Pancreas (tissue), 10 donors: ENCODE results near the gene CLCN1. TPM values are rescaled to one million over a fixed set of nuclear protein-coding genes. Genes with fewer than 3 reads are reported as not detected.

Source experiments
- ATAC-seq, 4 donors: fragments of 200-7000 bp; cut with Tn5 transposase; one replicate each; pipeline versions ENCODE4 v1.8.0 to v1.9.1; 2020; ENCODE audit warnings: mild to moderate bottlenecking in 4 of 4, moderate library complexity in 4 of 4
- DNase-seq, 6 donors: peaks; one replicate each; pipeline ENCODE4 v3.0.0-alpha.2; 2020
- FAIRE-seq: peaks from 2 replicates; lab custom pipeline; 2012; peaks lifted over from hg19 to GRCh38; lab: Jason Lieb, UNC
- H3K27ac ChIP-seq, 4 donors: fragments of 200-600 bp; sonication (generic); 1 replicate in 3 of 4; 2 replicates in 1 of 4; pipeline versions ENCODE4 v1.5.0 to v1.8.0; 2020
- H3K27me3 ChIP-seq, 4 donors: fragments of 200-600 bp; one replicate each; pipeline ENCODE4 v1.8.0; 2021
- H3K36me3 ChIP-seq, 3 donors: fragments of 200-600 bp; sonication (generic) in 1 of 3; one replicate each; pipeline versions ENCODE4 v1.5.0 to v1.8.0; 2020 to 2021
- H3K4me1 ChIP-seq, 3 donors: fragments of 200-600 bp; one replicate each; pipeline ENCODE4 v1.8.0; 2021
- H3K4me3 ChIP-seq, 4 donors: fragments of 200-600 bp; sonication (generic) in 2 of 4; one replicate each; pipeline versions ENCODE4 v1.5.0 to v1.8.0; 2020 to 2021
- H3K9me3 ChIP-seq, 4 donors: fragments of 200-600 bp; one replicate each; pipeline ENCODE4 v1.8.0; 2021
- WGBS, 2 donors: extraction: QIAGEN DNeasy Blood & Tissue Kit; methylation state at CpG; one replicate each; pipeline ENCODE4 v1.1.7; 2013; 5-methylcytosine and 5-hydroxymethylcytosine counted together
- intact Hi-C, 3 donors: fragments of 100-400 bp; cut with DNase I; formaldehyde crosslinking; loops; one replicate each; pipeline versions ENCODE4 v1.11.1 to v1.14.2; 2022
- polyA plus RNA-seq, 2 donors: library from polyadenylated mRNA; stranded (reverse); fragments of 200-250 nt; gene quantifications; one replicate each; pipeline ENCODE4 v1.2.3, GENCODE V29; 2013
- total RNA-seq, 6 donors: library from RNA; stranded (reverse); fragmentation: NEBNext Ultra II Directional in 4 of 6; extraction: Animal tissue kit (Norgen Biotek cat#: 25700) in 4 of 6; gene quantifications; one replicate each; pipeline versions ENCODE4 v1.2.1 to v1.2.4, GENCODE V29; 2021 to 2023
- TF ChIP-seq, protein P1 (sequence below), 4 donors: fragments of 200-600 bp; sonication (generic) in 3 of 4; IDR thresholded peaks; one replicate each; pipeline versions ENCODE4 v1.5.0 to v1.8.0; 2021; ENCODE audit warnings: antibody characterized with exemption in 4 of 4
- donor health status: healthy with polysubstance abuse.
- donor health status: DM: no; HTN: no; CAD: no; lungs with moderate emphysema.
- donor health status: DM: no; HTN: no; CAD: no.
- donor health status: control.
- donor health status: control.
- donor health status: Bipolar disorder and iron deficiency.
- donor health status: DM: yes; HTN: yes; CAD: no.
- donor health status: DM: no; HTN: no; CAD: no.
- donor health status: DM: no; HTN: no; CAD: no.
- donor health status: DM: yes; HTN: yes; CAD: no.

CLCN1 gene
- total and polyA plus RNA-seq, 8 donors = 0.05 to 0.06 TPM; not detected in 6

DNA sequence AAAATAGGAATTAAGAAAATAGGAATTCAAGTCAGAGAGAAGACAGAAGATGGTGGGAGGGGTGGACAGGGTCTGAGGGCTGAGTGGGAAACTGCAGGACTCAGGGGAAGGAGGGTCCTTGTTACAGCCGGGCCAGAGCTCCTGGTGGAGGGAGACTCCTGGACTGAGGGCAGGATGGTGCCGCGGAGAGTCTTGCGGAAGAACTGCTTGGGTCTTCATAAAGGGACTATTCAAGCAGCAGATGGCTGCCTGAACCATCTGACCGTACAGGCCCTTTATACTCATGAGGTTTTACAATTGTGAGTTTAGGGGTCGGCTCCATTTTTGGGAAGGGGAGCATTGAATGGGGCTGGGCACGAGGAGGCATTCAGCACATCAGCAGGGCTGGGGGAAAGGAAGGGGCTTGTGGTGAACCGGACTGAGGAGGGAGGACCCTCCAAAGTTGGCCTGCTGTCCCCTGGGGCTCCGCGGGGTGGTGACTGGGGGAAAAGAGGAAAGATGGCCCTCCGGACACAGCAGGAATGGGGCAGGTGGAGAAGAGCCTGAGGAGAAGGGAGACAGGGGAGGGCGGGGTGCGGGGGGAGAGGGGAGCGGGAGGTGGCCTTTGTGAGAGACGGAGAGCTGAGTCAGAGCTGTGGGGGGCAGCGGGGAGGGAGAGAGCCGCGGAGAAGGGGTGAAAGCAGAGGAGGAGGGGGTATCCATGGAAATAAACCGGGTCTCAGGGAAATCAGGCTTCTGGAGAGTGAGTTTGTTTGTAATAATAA lies 45.1 kb downstream of the CLCN1 start:
- TF ChIP-seq, protein P1, sequence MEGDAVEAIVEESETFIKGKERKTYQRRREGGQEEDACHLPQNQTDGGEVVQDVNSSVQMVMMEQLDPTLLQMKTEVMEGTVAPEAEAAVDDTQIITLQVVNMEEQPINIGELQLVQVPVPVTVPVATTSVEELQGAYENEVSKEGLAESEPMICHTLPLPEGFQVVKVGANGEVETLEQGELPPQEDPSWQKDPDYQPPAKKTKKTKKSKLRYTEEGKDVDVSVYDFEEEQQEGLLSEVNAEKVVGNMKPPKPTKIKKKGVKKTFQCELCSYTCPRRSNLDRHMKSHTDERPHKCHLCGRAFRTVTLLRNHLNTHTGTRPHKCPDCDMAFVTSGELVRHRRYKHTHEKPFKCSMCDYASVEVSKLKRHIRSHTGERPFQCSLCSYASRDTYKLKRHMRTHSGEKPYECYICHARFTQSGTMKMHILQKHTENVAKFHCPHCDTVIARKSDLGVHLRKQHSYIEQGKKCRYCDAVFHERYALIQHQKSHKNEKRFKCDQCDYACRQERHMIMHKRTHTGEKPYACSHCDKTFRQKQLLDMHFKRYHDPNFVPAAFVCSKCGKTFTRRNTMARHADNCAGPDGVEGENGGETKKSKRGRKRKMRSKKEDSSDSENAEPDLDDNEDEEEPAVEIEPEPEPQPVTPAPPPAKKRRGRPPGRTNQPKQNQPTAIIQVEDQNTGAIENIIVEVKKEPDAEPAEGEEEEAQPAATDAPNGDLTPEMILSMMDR (IDR thresholded peaks at IDR 0.05) = no peak
- no peak for ATAC-seq
- H3K27me3 ChIP-seq = peaks cover 0 to 11% (median 3%) of the 10 kb centered on the region in 4 donors

DNA sequence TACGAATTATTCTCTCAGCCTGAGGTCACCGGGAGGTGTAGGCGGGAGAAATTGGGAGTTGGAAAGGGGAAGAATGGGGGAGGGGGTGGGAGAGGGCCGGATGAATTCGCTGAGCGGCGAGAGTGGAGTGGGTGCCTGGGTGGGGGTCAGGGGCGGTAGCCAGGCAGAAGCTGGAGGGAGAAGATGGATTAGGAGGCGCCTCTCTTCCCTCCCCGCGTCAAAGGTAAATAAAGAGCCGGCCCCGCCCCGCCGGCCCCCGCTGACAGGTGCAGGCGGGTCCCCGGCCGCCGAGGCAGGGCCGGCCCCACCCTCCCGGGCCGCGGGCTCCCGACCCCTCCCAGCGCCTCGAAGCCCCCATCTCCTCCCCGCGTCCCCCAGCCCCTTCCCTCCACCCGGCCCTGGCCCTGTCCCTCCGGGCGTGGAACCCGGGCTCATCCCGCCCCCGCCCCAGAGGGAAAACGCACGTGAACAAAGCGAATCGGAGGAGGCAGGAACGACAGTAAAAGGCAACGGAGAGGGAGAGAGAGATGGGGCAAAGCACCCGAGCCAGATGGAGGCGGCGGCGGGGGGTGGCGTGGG lies 45.7 kb downstream of the CLCN1 start:
- H3K4me3 ChIP-seq = peak overlapping the region; percentile 26 to 59 (median 38)
- H3K9me3 ChIP-seq = no peaks in the 10 kb centered on the region
- WGBS, 2 donors = 2 to 6% methylated on average over 32 to 46 of the region's 46 CpGs
- intact Hi-C loops = no loop called here
- DNase-seq (no peak), ATAC-seq (peak in 2 of 4 donors; percentile 11 to 23), FAIRE-seq (no peak)
- TF ChIP-seq, protein P1 (IDR thresholded peaks at IDR 0.05) = no peak
- H3K4me1 ChIP-seq = no peaks in the 10 kb centered on the region
- no peaks in the 10 kb centered on the region for H3K36me3 ChIP-seq
- no peak overlapping the region for H3K27ac ChIP-seq
- H3K27me3 ChIP-seq = peaks cover 0 to 11% (median 3%) of the 10 kb centered on the region in 4 donors

More for the DNA sequence above, 45.1 kb downstream of the CLCN1 start:
- Histone ChIP-seq H3K4me1 (no peaks in the 10 kb centered on the region), H3K9me3 (no peaks in the 10 kb centered on the region), H3K36me3 (no peaks in the 10 kb centered on the region), H3K27ac (no peak overlapping the region), H3K4me3 (no peak overlapping the region)
- WGBS, 2 donors = 40% methylated on average over 16 to 19 of the region's 19 CpGs
- intact Hi-C loops = no loop called here
- DNase-seq (no peak), FAIRE-seq (no peak)

DNA sequence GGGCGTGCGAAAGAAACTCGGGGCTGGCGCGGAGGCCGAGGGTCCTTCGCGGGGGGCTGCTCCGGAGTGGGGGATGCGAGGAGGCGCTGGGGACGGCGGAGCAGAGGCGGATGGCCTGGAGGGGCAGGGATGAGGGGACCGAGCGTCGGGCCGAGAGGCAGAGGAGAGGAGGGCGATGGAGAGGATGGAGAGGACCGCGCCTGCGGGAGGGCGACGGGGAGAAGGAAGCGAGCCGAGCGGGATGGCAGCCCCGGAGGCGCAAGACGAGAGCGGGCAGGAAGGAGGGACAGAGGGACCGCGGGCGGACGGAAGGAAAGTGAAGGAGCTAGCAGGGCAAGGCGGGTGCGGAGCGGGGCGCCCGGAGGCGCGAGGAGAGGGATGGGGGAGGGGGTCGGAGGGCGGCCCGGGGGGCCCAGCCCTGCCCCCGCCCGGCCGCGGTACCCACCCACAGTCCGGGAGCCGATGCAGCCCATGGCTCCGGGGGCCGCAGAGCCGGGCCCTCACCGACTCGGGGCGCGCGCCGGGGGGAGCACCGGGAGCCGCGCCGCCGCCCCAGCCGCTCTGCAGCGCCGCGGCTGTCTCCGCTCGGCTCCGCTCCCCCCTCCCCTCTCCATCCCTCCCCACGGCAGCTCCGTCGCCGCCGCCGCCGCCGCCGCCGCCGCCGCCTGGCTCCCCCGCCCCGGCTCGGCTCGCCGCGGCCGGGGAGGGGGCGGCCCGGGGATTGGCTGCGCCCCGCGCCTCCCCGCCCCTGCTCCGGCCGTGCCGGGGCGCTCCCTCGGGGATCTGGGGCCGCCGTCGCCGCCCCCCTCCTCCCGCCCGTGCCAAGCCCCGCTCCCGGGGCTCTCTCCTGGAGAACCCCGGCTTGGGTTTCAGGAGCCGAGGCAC lies 46.5 kb downstream of the CLCN1 start, which contains the start of gene FAM131B:
FAM131B (minus strand) TSS at position 583 of the 885 bp plus-strand sequence; CDS start at position 473, 110 bp downstream.
- Histone ChIP-seq H3K27me3 (peaks cover 0 to 11% (median 3%) of the 10 kb centered on the region in 4 donors), H3K4me3 (peak within 1 kb of the TSS; percentile 26 to 59 (median 38)), H3K9me3 (no peaks in the 10 kb centered on the region), H3K27ac (no peak within 1 kb of the TSS), H3K36me3 (no peaks in the 10 kb centered on the region), H3K4me1 (no peaks in the 10 kb centered on the region)
- TF ChIP-seq, protein P1 (IDR thresholded peaks at IDR 0.05) = no peak
- peak in 1 of 6 donors; percentile 66 for DNase-seq
- intact Hi-C loops = no loop called here
- FAIRE-seq = no peak
- ATAC-seq = peak; percentile 31 to 62 (median 46)
- 1 to 2% methylated on average over 42 to 112 of the region's 112 CpGs for WGBS, 2 donors

DNA sequence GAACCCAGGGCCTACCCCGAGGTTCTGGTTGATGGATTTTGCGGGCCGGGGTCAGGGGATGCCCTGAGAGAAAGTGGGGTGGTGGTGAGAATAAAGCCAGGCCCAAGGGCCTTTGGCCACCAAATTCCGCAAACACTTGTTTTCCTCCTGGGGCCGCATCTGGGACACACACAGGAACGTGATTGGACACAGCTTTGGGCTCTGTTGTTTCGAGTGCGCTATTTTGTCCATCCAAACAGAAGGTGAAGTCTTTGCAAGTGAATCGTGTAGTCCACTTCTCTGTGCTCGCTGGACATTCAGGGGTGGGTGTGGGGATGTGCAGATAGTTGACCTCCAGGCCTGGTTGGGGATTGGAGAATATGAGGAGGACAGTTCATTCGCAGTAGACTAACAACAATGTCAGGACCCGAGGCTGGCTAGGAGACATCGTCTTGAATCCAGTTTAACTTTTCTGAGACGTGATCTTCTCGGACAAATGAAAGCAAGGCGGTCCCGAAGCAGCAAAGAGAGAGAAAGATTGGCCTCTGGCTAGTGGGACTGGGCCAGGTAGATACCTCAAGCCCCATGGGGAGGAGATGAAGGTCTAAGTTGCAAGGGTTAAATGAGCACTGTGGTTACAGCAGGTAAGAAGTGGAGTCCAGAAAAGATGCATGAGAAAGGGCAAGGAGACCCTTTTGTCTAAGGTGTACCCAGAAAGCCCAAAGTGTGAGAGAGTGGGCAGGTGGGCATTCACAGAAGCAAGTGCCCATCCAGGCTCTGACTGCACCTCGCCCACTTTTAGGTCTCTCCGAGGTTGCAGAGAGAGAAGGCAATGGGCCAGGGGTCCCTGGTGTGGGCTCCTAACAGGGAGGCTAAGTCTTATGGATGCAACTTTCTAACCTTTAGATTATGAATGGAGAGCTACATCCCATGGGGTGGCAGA lies 47.4 kb downstream of the CLCN1 start:
- no peak for DNase-seq
- no peaks in the 10 kb centered on the region for H3K36me3 ChIP-seq
- H3K27me3 ChIP-seq = peaks cover 0 to 11% (median 3%) of the 10 kb centered on the region in 4 donors
- TF ChIP-seq, protein P1 (IDR thresholded peaks at IDR 0.05) = no peak
- H3K4me1 ChIP-seq = no peaks in the 10 kb centered on the region
- no peak for FAIRE-seq
- H3K9me3 ChIP-seq = no peaks in the 10 kb centered on the region
- ATAC-seq = no peak
- no peak overlapping the region for H3K27ac ChIP-seq
- 44 to 45% methylated on average over 19 of the region's 19 CpGs for WGBS, 2 donors
- H3K4me3 ChIP-seq = peak overlapping the region in 1 of 4 donors; percentile 59
- intact Hi-C loops = no loop called here
